Neutrophil (primary cell): ENCODE measurements around the gene PLCE1.

Experiments
- H3K27ac ChIP-seq: fragments of 200-600 bp; sonication (generic); 2 replicates; pipeline ENCODE4 v1.5.1; 2016; ENCODE audit warnings: mild to moderate bottlenecking, moderate library complexity
- H3K27me3 ChIP-seq: fragments of 200-600 bp; sonication (generic); 2 replicates; pipeline ENCODE4 v1.6.0; 2016; ENCODE audit warnings: mild to moderate bottlenecking
- H3K36me3 ChIP-seq: fragments of 200-600 bp; sonication (generic); 2 replicates; pipeline ENCODE4 v1.5.1; 2017
- H3K4me1 ChIP-seq, 2 experiments: fragments of 200-600 bp in 1 of 2; sonication (generic) in 1 of 2; 1 replicate in 1 of 2; 2 replicates in 1 of 2; pipeline versions ENCODE4 v1.5.1 to v1.6.1; 2013 to 2016; ENCODE audit warnings: low read depth in 1 of 2, low read length in 1 of 2, mild to moderate bottlenecking in 1 of 2, moderate library complexity in 1 of 2; ENCODE audit not compliant: control insufficient read depth in 1 of 2, insufficient read depth in 1 of 2
- H3K4me3 ChIP-seq, 2 experiments: fragments of 200-600 bp in 1 of 2; sonication (generic) in 1 of 2; 1 replicate in 1 of 2; 2 replicates in 1 of 2; pipeline ENCODE4 v1.5.1; 2013 to 2016; ENCODE audit warnings: low read depth in 1 of 2, low read length in 1 of 2, mild to moderate bottlenecking in 1 of 2, moderate library complexity in 1 of 2
- H3K9me3 ChIP-seq: fragments of 200-600 bp; sonication (generic); 2 replicates; pipeline ENCODE4 v1.5.1; 2016
- TF ChIP-seq, protein P1 (sequence below): fragments of 200-600 bp; sonication (generic); IDR thresholded peaks from 2 replicates; pipeline ENCODE4 v1.5.1; 2016; ENCODE audit warnings: antibody characterized with exemption

The PLCE1 gene

DNA sequence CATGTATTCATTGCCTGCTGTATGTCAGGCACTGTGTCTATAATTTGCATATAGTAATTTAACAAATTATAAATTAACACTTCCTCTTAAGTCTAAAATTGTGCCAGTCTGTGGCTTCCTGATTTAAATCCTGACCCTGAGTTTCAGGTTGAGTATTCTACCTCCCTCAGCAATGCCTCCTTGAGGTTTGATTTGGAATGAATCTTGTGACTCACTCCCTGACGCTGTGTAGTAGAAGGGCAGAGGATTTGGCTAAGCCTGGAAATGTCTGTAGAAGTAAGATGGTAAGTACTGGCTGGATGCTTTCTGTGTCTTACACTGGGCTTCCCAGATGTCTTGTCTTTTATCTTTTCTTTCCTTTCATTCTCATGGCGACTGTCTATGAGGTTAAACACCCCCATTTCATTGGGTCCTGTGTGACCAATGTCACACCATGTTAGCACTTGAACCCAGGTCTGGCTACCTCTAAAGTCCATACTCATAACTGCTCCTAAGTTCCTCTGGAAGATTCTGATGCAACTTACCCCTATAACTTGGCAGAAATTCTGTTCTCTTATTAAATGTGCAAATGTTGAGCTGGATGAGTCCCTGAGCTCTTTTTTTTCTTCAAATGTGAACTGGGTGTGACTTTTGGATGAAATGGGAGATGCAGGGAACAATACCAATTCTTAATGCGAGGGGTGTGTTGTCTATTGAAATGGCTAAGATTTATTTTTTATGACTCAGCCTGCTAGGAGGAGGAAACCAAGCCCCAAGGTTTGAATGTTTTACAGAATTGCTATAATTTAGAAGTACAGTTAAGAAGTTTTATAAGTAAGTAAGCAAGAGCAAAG, 48.5 kb downstream of the PLCE1 start:
- Histone ChIP-seq H3K36me3 (no peaks in the 10 kb centered on the region), H3K9me3 (no peaks in the 10 kb centered on the region), H3K4me1 (no peaks in the 10 kb centered on the region), H3K27me3 (no peaks in the 10 kb centered on the region), H3K27ac (no peak overlapping the region), H3K4me3 (no peak overlapping the region)
- TF ChIP-seq, protein P1, sequence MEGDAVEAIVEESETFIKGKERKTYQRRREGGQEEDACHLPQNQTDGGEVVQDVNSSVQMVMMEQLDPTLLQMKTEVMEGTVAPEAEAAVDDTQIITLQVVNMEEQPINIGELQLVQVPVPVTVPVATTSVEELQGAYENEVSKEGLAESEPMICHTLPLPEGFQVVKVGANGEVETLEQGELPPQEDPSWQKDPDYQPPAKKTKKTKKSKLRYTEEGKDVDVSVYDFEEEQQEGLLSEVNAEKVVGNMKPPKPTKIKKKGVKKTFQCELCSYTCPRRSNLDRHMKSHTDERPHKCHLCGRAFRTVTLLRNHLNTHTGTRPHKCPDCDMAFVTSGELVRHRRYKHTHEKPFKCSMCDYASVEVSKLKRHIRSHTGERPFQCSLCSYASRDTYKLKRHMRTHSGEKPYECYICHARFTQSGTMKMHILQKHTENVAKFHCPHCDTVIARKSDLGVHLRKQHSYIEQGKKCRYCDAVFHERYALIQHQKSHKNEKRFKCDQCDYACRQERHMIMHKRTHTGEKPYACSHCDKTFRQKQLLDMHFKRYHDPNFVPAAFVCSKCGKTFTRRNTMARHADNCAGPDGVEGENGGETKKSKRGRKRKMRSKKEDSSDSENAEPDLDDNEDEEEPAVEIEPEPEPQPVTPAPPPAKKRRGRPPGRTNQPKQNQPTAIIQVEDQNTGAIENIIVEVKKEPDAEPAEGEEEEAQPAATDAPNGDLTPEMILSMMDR, result no peak

GRCh38 chr10:94042834-94043175, 49.1 kb downstream of the PLCE1 start:
- TF ChIP-seq, protein P1, result no peak
- no peak overlapping the region for H3K4me3 ChIP-seq
- H3K27me3 ChIP-seq, result no peaks in the 10 kb centered on the region
- H3K27ac ChIP-seq, result no peak overlapping the region
- no peaks in the 10 kb centered on the region for H3K4me1 ChIP-seq
- H3K36me3 ChIP-seq, result no peaks in the 10 kb centered on the region
- H3K9me3 ChIP-seq, result no peaks in the 10 kb centered on the region
